A673 (cell line): ENCODE measurements around the gene ATP6V1D. TPM values are rescaled to one million over a fixed set of nuclear protein-coding genes. Genes with fewer than 3 reads are reported as not detected.

ENCODE experiments used
- BruUV-seq: library from RNA; stranded (reverse); fragments of 400-500 nt; replicated peaks from 2 replicates; lab custom pipeline; 2021; lab: Mats Ljungman, UMichigan
- CTCF ChIA-PET: fragments of 300-600 bp; sonication (Branson Sonifier 250); formaldehyde crosslinking; loops from one replicate; lab custom pipeline; 2022; ENCODE audit warnings: antibody characterized with exemption; lab: Charles Lee
- POLR2A ChIA-PET: fragments of 300-600 bp; sonication (Branson Sonifier 250); formaldehyde crosslinking; loops from one replicate; lab custom pipeline; 2022; ENCODE audit warnings: antibody characterized with exemption; ENCODE audit not compliant: low non-redundant PET; lab: Charles Lee
- DNase-seq: peaks from one replicate; pipeline ENCODE4 v3.0.0-alpha.2; 2015; ENCODE audit warnings: low spot score
- H3K27ac ChIP-seq: fragments of 200-600 bp; sonication (generic); 2 replicates; pipeline ENCODE4 v1.5.1; 2016; ENCODE audit warnings: mixed run types, low read depth, mild to moderate bottlenecking, mixed read lengths, antibody characterized with exemption, low read length; ENCODE audit not compliant: poor library complexity, severe bottlenecking
- H3K27me3 ChIP-seq: fragments of 200-600 bp; sonication (generic); replicated peaks from 2 replicates; pipeline ENCODE4 v1.6.1; 2017; ENCODE audit warnings: mixed run types, low read depth, mild to moderate bottlenecking, mixed read lengths, antibody characterized with exemption, low read length; ENCODE audit not compliant: insufficient read depth, poor library complexity
- H3K36me3 ChIP-seq: fragments of 200-600 bp; sonication (generic); 2 replicates; pipeline ENCODE4 v1.6.1; 2016; ENCODE audit warnings: mixed run types, mild to moderate bottlenecking, mixed read lengths, antibody characterized with exemption, low read length; ENCODE audit not compliant: insufficient read depth, poor library complexity, severe bottlenecking
- H3K4me1 ChIP-seq: fragments of 200-600 bp; sonication (generic); 2 replicates; pipeline ENCODE4 v1.6.1; 2017; ENCODE audit warnings: mixed run types, mild to moderate bottlenecking, mixed read lengths, antibody characterized with exemption, low read length; ENCODE audit not compliant: insufficient read depth, poor library complexity, severe bottlenecking
- H3K4me3 ChIP-seq: fragments of 200-600 bp; sonication (generic); 2 replicates; pipeline ENCODE4 v1.5.1; 2016; ENCODE audit warnings: low read depth, mixed run types, mild to moderate bottlenecking, mixed read lengths, low read length; ENCODE audit not compliant: poor library complexity, severe bottlenecking
- H3K9me3 ChIP-seq: fragments of 200-600 bp; sonication (generic); 2 replicates; pipeline ENCODE4 v1.6.1; 2016; ENCODE audit warnings: mixed run types, low read depth, mild to moderate bottlenecking, mixed read lengths, antibody characterized with exemption, low read length; ENCODE audit not compliant: poor library complexity, severe bottlenecking
- EZH2 ChIP-seq: fragments of 200-600 bp; sonication (generic); IDR thresholded peaks from 2 replicates; pipeline ENCODE4 v1.6.1; 2017; ENCODE audit warnings: borderline replicate concordance, low read depth, mild to moderate bottlenecking, mixed read lengths, antibody characterized with exemption, low read length; ENCODE audit not compliant: poor library complexity, severe bottlenecking
- intact Hi-C: fragments of 100-400 bp; cut with micrococcal nuclease; formaldehyde crosslinking; loops from one replicate; pipeline ENCODE4 v1.10.0; 2022; ENCODE audit not compliant: unreplicated experiment
- total RNA-seq: library from RNA; stranded (reverse); gene quantifications from 2 replicates; pipeline ENCODE4 v1.2.3, GENCODE V29; 2021
- TF ChIP-seq, protein P1 (sequence below): fragments of 300-800, 200-600 bp; sonication (generic); conservative IDR thresholded peaks from 2 replicates; pipeline ENCODE4 v1.5.1; 2017; ENCODE audit warnings: low read depth, mild to moderate bottlenecking, antibody characterized with exemption, low read length, moderate library complexity, mixed read lengths

ATP6V1D gene
- total RNA-seq, 1 experiment from 2014 or later = 122 TPM

DNA sequence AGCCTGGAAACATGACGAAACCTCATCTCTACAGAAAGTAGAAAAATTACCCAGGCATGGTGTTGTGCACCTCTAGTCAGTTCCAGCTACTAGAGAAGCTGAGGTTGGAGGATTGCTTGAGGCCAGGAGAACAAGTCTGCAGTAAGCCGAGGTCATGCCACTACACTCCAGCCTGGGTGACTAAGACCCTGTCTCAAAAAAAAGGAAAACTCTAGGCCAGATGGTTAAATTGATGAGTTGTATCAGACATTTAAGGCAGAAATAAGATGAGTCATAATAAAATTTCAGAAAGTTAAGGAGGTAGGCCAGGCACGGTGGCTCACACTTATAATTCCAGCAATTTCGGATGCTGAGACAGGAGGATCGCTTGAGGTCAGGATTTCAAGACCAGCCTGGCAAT lies 11.2 kb upstream of the ATP6V1D start:
- no peak overlapping the region for H3K27ac ChIP-seq
- no peaks in the 10 kb centered on the region for H3K9me3 ChIP-seq
- DNase-seq = no peak
- POLR2A ChIA-PET = no interaction called here
- no TSS peak for BruUV-seq
- CTCF ChIA-PET = no interaction called here
- TF ChIP-seq, protein P1, sequence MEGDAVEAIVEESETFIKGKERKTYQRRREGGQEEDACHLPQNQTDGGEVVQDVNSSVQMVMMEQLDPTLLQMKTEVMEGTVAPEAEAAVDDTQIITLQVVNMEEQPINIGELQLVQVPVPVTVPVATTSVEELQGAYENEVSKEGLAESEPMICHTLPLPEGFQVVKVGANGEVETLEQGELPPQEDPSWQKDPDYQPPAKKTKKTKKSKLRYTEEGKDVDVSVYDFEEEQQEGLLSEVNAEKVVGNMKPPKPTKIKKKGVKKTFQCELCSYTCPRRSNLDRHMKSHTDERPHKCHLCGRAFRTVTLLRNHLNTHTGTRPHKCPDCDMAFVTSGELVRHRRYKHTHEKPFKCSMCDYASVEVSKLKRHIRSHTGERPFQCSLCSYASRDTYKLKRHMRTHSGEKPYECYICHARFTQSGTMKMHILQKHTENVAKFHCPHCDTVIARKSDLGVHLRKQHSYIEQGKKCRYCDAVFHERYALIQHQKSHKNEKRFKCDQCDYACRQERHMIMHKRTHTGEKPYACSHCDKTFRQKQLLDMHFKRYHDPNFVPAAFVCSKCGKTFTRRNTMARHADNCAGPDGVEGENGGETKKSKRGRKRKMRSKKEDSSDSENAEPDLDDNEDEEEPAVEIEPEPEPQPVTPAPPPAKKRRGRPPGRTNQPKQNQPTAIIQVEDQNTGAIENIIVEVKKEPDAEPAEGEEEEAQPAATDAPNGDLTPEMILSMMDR = no peak
- TF ChIP-seq EZH2 = no peak
- intact Hi-C loops = no loop called here
- H3K4me1 ChIP-seq = no peaks in the 10 kb centered on the region
- peaks cover 91% of the 10 kb centered on the region for H3K36me3 ChIP-seq
- H3K4me3 ChIP-seq = no peak overlapping the region
- H3K27me3 ChIP-seq = no peaks in the 10 kb centered on the region

DNA sequence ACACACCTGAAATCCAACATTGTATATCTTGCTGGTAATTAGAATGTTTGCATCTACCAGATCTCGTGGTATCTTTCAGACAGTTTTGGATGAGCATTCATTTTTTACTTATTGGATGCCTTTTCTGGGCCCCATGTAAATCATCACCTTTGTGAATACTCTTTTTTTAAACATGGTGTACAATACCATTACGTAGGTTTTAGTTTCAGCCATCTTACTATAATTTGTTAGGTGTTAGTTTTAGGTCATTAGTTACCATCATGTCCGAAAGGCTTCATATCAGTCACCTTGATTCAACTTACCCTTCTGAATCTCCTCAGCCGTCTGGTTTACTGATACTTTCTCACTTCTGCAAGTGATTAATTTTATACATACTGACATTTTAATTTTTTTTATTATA lies 5.9 kb upstream of the ATP6V1D start:
- no TSS peak for BruUV-seq
- no peak overlapping the region for H3K4me3 ChIP-seq
- H3K27ac ChIP-seq = no peak overlapping the region
- peaks cover 69% of the 10 kb centered on the region for H3K36me3 ChIP-seq
- no peaks in the 10 kb centered on the region for H3K27me3 ChIP-seq
- no peaks in the 10 kb centered on the region for H3K9me3 ChIP-seq
- CTCF ChIA-PET = no interaction called here
- TF ChIP-seq EZH2 = no peak
- TF ChIP-seq, protein P1 = no peak
- POLR2A ChIA-PET = no interaction called here
- no peak for DNase-seq
- peaks cover 14% of the 10 kb centered on the region for H3K4me1 ChIP-seq
- intact Hi-C loops = no loop called here

DNA sequence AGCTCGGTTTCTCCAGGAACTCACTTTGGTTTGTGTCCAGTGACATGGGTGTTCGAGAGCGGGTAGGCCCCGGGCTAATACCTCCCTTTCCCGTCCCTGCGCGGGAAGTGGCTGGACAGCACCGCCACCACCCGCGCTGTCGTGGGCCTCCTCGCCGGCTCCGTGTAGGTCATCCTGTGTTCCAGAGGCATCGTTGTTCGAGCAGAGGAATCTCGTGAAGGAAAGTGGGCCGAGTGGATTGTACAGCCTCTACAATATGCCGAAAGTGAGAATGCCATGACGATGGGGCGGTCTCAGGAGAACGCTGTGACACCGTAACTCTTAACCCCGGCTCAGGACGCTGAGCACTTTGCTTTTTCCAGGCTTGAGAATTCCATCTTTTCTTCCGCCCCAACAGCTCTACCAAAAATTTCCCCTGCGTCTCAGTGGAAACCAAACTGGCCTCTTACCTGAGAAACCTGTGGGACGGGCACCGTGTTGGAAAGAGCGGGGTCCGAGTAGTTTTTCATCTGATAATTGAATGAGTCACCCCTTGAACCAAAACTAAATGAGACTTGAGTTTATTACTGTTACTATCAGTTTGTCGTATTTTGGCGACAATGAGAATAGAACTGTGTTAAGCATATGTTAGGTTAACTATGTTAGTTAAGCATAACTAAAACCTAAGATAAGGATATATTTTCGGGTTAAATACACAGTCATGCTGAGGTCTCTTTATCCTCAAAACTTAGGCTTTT lies 1.0 kb upstream of the ATP6V1D start:
- Histone ChIP-seq H3K4me1 (peaks cover 31% of the 10 kb centered on the region), H3K36me3 (peaks cover 27% of the 10 kb centered on the region), H3K27me3 (no peaks in the 10 kb centered on the region), H3K9me3 (no peaks in the 10 kb centered on the region), H3K4me3 (peak overlapping the region; percentile 86), H3K27ac (peak overlapping the region; percentile 99)
- peak; percentile 4 for DNase-seq
- ChIA-PET POLR2A (interaction anchor here (0.7 kb wide), 1 partner anchor 36 kb away, joined by 6 read pairs; no protein-coding TSS in a partner anchor), CTCF (interaction anchor here (0.6 to 1.3 kb wide), 4 partner anchors 56 to 344 kb away, joined by 3 to 5 read pairs (median 4); no protein-coding TSS in a partner anchor)
- intact Hi-C loops = loop anchor here (5.0 kb wide), 1 partner anchor 193 kb away; no protein-coding TSS in a partner anchor
- no peak for TF ChIP-seq EZH2
- TF ChIP-seq, protein P1 = no peak
- BruUV-seq = TSS peak; percentile 70
